Karpas-422 (cell line): ENCODE measurements around the gene ANKRD63. TPM values are rescaled to one million over a fixed set of nuclear protein-coding genes. Genes with fewer than 3 reads are reported as not detected.

ENCODE experiments used
- DNase-seq: peaks from one replicate; pipeline ENCODE4 v3.0.0-alpha.2; 2015
- H2AFZ ChIP-seq: fragments of 200-600 bp; sonication (generic); 2 replicates; pipeline ENCODE4 v1.6.1; 2014; ENCODE audit warnings: antibody characterized with exemption, low read length, mixed read lengths
- H3K27ac ChIP-seq: fragments of 200-600 bp; sonication (generic); 2 replicates; pipeline ENCODE4 v1.5.1; 2014; ENCODE audit warnings: mild to moderate bottlenecking, low read length, moderate library complexity
- H3K27me3 ChIP-seq: fragments of 200-600 bp; sonication (generic); 2 replicates; pipeline ENCODE4 v1.6.1; 2014; ENCODE audit warnings: low read length, mixed read lengths
- H3K36me3 ChIP-seq: fragments of 200-600 bp; sonication (generic); 2 replicates; pipeline ENCODE4 v1.6.1; 2014; ENCODE audit warnings: low read length, mixed read lengths; ENCODE audit not compliant: insufficient read depth
- H3K4me1 ChIP-seq: fragments of 200-600 bp; sonication (generic); 2 replicates; pipeline ENCODE4 v1.6.1; 2014; ENCODE audit warnings: mild to moderate bottlenecking, low read length, mixed read lengths
- H3K4me2 ChIP-seq: fragments of 200-600 bp; sonication (generic); 2 replicates; pipeline ENCODE4 v1.6.1; 2014; ENCODE audit warnings: low read length, low read depth, mild to moderate bottlenecking; ENCODE audit not compliant: poor library complexity, severe bottlenecking
- H3K4me3 ChIP-seq: fragments of 200-600 bp; sonication (generic); 2 replicates; pipeline ENCODE4 v1.5.1; 2014; ENCODE audit warnings: mild to moderate bottlenecking, antibody characterized with exemption, low read length, mixed read lengths
- H3K79me2 ChIP-seq: fragments of 200-600 bp; sonication (generic); 2 replicates; pipeline ENCODE4 v1.6.1; 2014; ENCODE audit warnings: mild to moderate bottlenecking, low read length, mixed read lengths
- H3K9ac ChIP-seq: fragments of 200-600 bp; sonication (generic); 2 replicates; pipeline ENCODE4 v1.6.0; 2014; ENCODE audit warnings: low read length
- H3K9me2 ChIP-seq: fragments of 200-600 bp; sonication (generic), shearing (Covaris generic); replicated peaks from 2 replicates; pipeline ENCODE4 v1.6.0; 2014; ENCODE audit warnings: mild to moderate bottlenecking, low read length, moderate library complexity; ENCODE audit not compliant: insufficient read depth
- H3K9me3 ChIP-seq: fragments of 300-700, 200-600 bp; sonication (generic); 2 replicates; pipeline ENCODE4 v1.6.1; 2014; ENCODE audit warnings: low read length, mixed read lengths
- H4K20me1 ChIP-seq: fragments of 200-600 bp; sonication (generic); 2 replicates; pipeline ENCODE4 v1.6.1; 2014; ENCODE audit warnings: mild to moderate bottlenecking, antibody characterized with exemption, low read length, low read depth; ENCODE audit not compliant: insufficient read depth
- total RNA-seq: library from RNA; depleted of rRNA; stranded (reverse); fragments of >200 nt; shearing (Covaris generic); gene quantifications from 2 replicates; pipeline ENCODE4 v1.2.3, GENCODE V29; 2014; ENCODE audit warnings: low replicate concordance

ANKRD63 gene
- total RNA-seq, 1 experiment from 2014 or later, result not detected

GRCh38 chr15:40252141-40252437 lies 30.8 kb downstream of the ANKRD63 start:
- H3K9ac ChIP-seq, result no peak overlapping the region

GRCh38 chr15:40251486-40252140 lies 31.3 kb downstream of the ANKRD63 start:
- Histone ChIP-seq H3K9ac (no peak overlapping the region), H3K9me3 (no peaks in the 10 kb centered on the region), H3K36me3 (no peaks in the 10 kb centered on the region), H3K27ac (no peak overlapping the region), H3K4me2 (no peak overlapping the region), H2AFZ (no peak overlapping the region), H3K4me1 (no peaks in the 10 kb centered on the region), H3K4me3 (no peak overlapping the region), H3K27me3 (no peaks in the 10 kb centered on the region), H3K9me2 (no peaks in the 10 kb centered on the region), H4K20me1 (no peaks in the 10 kb centered on the region), H3K79me2 (no peaks in the 10 kb centered on the region)
- no peak for DNase-seq

More at GRCh38 chr15:40252141-40252437, 30.8 kb downstream of the ANKRD63 start:
- H3K36me3 ChIP-seq, result no peaks in the 10 kb centered on the region
- no peak for DNase-seq
- no peak overlapping the region for H3K27ac ChIP-seq
- no peaks in the 10 kb centered on the region for H3K27me3 ChIP-seq
- H3K79me2 ChIP-seq, result no peaks in the 10 kb centered on the region
- H3K4me1 ChIP-seq, result no peaks in the 10 kb centered on the region
- H2AFZ ChIP-seq, result no peak overlapping the region
- no peak overlapping the region for H3K4me3 ChIP-seq
- H3K9me2 ChIP-seq, result no peaks in the 10 kb centered on the region
- no peak overlapping the region for H3K4me2 ChIP-seq
- no peaks in the 10 kb centered on the region for H3K9me3 ChIP-seq
- no peaks in the 10 kb centered on the region for H4K20me1 ChIP-seq

GRCh38 chr15:40250771-40251483 lies 31.9 kb downstream of the ANKRD63 start:
- no peak overlapping the region for H3K27ac ChIP-seq
- no peak overlapping the region for H3K9ac ChIP-seq
- H3K9me2 ChIP-seq, result no peaks in the 10 kb centered on the region
- no peaks in the 10 kb centered on the region for H3K9me3 ChIP-seq
- no peak for DNase-seq
- H3K27me3 ChIP-seq, result no peaks in the 10 kb centered on the region
- H2AFZ ChIP-seq, result no peak overlapping the region
- H3K4me3 ChIP-seq, result no peak overlapping the region
- H3K4me1 ChIP-seq, result no peaks in the 10 kb centered on the region
- no peaks in the 10 kb centered on the region for H3K36me3 ChIP-seq
- H3K4me2 ChIP-seq, result no peak overlapping the region
- H3K79me2 ChIP-seq, result no peaks in the 10 kb centered on the region
- H4K20me1 ChIP-seq, result no peaks in the 10 kb centered on the region

- Histone ChIP-seq H3K9ac (no peak overlapping the region), H3K4me2 (no peak overlapping the region), H3K4me1 (no peaks in the 10 kb centered on the region), H3K9me3 (no peaks in the 10 kb centered on the region), H3K27me3 (no peaks in the 10 kb centered on the region), H3K36me3 (no peaks in the 10 kb centered on the region), H2AFZ (no peak overlapping the region), H3K79me2 (no peaks in the 10 kb centered on the region), H3K27ac (no peak overlapping the region), H3K4me3 (no peak overlapping the region), H3K9me2 (no peaks in the 10 kb centered on the region), H4K20me1 (no peaks in the 10 kb centered on the region)
- DNase-seq, result no peak
These were observed 32.6 kb downstream of the ANKRD63 start for GRCh38 chr15:40250304-40250656.

- no peaks in the 10 kb centered on the region for H3K9me2 ChIP-seq
- H3K36me3 ChIP-seq, result no peaks in the 10 kb centered on the region
- H3K9ac ChIP-seq, result no peak overlapping the region
- H3K9me3 ChIP-seq, result no peaks in the 10 kb centered on the region
- H2AFZ ChIP-seq, result no peak overlapping the region
- H3K4me1 ChIP-seq, result no peaks in the 10 kb centered on the region
- H3K4me2 ChIP-seq, result no peak overlapping the region
- H3K4me3 ChIP-seq, result no peak overlapping the region
- H3K27ac ChIP-seq, result no peak overlapping the region
- H3K79me2 ChIP-seq, result no peaks in the 10 kb centered on the region
- no peaks in the 10 kb centered on the region for H3K27me3 ChIP-seq
- DNase-seq, result no peak
- H4K20me1 ChIP-seq, result no peaks in the 10 kb centered on the region
These were observed 33.2 kb downstream of the ANKRD63 start for GRCh38 chr15:40249477-40250303.

GRCh38 chr15:40248006-40248783 lies 34.7 kb downstream of the ANKRD63 start:
- no peaks in the 10 kb centered on the region for H3K79me2 ChIP-seq
- H3K4me1 ChIP-seq, result no peaks in the 10 kb centered on the region
- H3K4me2 ChIP-seq, result no peak overlapping the region
- H3K36me3 ChIP-seq, result no peaks in the 10 kb centered on the region
- no peaks in the 10 kb centered on the region for H3K9me3 ChIP-seq
- no peaks in the 10 kb centered on the region for H4K20me1 ChIP-seq
- no peak overlapping the region for H3K4me3 ChIP-seq
- no peak overlapping the region for H3K9ac ChIP-seq
- H3K9me2 ChIP-seq, result no peaks in the 10 kb centered on the region
- no peaks in the 10 kb centered on the region for H3K27me3 ChIP-seq
- no peak for DNase-seq
- no peak overlapping the region for H2AFZ ChIP-seq
- no peak overlapping the region for H3K27ac ChIP-seq

- no peak for DNase-seq
- no peaks in the 10 kb centered on the region for H3K36me3 ChIP-seq
These were observed 35.4 kb downstream of the ANKRD63 start for GRCh38 chr15:40247406-40247971.

More at GRCh38 chr15:40247406-40247971, 35.4 kb downstream of the ANKRD63 start:
- no peaks in the 10 kb centered on the region for H4K20me1 ChIP-seq
- no peaks in the 10 kb centered on the region for H3K9me2 ChIP-seq
- H3K27me3 ChIP-seq, result no peaks in the 10 kb centered on the region
- H3K4me3 ChIP-seq, result no peak overlapping the region
- H3K9ac ChIP-seq, result no peak overlapping the region
- H2AFZ ChIP-seq, result no peak overlapping the region
- H3K79me2 ChIP-seq, result no peaks in the 10 kb centered on the region
- no peak overlapping the region for H3K27ac ChIP-seq
- H3K9me3 ChIP-seq, result no peaks in the 10 kb centered on the region
- no peaks in the 10 kb centered on the region for H3K4me1 ChIP-seq
- no peak overlapping the region for H3K4me2 ChIP-seq
